T-helper 17 cell (primary cell): Measurements from ENCODE around the gene GCC1. TPM values are rescaled to one million over a fixed set of nuclear protein-coding genes. Genes with fewer than 3 reads are reported as not detected.
A peak's percentile ranks its signal among the peaks of the same experiment; 100 is the strongest.

Experiments
- ATAC-seq: fragments of 150-1000 bp; cut with Tn5 transposase; 2 replicates; pipeline ENCODE4 v1.10.0; 2021; ENCODE audit warnings: mild to moderate bottlenecking, moderate library complexity
- DNase-seq, 3 donors: peaks; one replicate each; pipeline versions ENCODE4 v3.0.0 to v3.0.0-alpha.2; 2020 to 2021
- H3K9me3 ChIP-seq: one replicate; pipeline ENCODE4 v1.7.0; 2013; ENCODE audit warnings: low read length, mild to moderate bottlenecking; ENCODE audit not compliant: control insufficient read depth, poor library complexity, severe bottlenecking
- H3K27ac Mint-ChIP-seq: one replicate; pipeline ENCODE4 v1.8.0; 2022; ENCODE audit warnings: mild to moderate bottlenecking, moderate library complexity, mixed read lengths
- H3K27me3 Mint-ChIP-seq: one replicate; pipeline ENCODE4 v1.8.0; 2022; ENCODE audit warnings: mixed read lengths
- H3K36me3 Mint-ChIP-seq: one replicate; pipeline ENCODE4 v1.8.0; 2022; ENCODE audit warnings: low read depth, mixed read lengths
- H3K4me1 Mint-ChIP-seq: one replicate; pipeline ENCODE4 v1.8.0; 2022; ENCODE audit warnings: mild to moderate bottlenecking, mixed read lengths
- H3K4me3 Mint-ChIP-seq: one replicate; pipeline ENCODE4 v1.8.0; 2022; ENCODE audit warnings: mild to moderate bottlenecking, moderate library complexity, mixed read lengths
- total RNA-seq, 4 donors: library from RNA in 2 of 4; stranded (reverse) in 2 of 4; gene quantifications; one replicate each; pipeline ENCODE4 v1.2.3 and lab custom pipeline; 2022 to 2026

GCC1 gene
- total RNA-seq (10 to 100 TPM; 27.4 to 33.6 TPM), total RNA-seq (lab: John Stamatoyannopoulos, UW) (87.6 to 101 reads per million in 2 donors)

- H3K9me3 ChIP-seq, result no peaks in the 10 kb centered on the region
- Mint-ChIP-seq H3K27me3 (no peaks in the 10 kb centered on the region), H3K4me1 (peaks cover 50% of the 10 kb centered on the region), H3K36me3 (peaks cover 7% of the 10 kb centered on the region), H3K27ac (peak within 1 kb of the TSS; percentile 94), H3K4me3 (peak within 1 kb of the TSS; percentile 91)
- ATAC-seq (peak; percentile 82), DNase-seq (peak; percentile 90 to 96 (median 91))
These were observed at the start of gene GCC1 for GRCh38 chr7:127585044-127585953. Gene GCC1 (minus strand): TSS chr7:127585596. CDS start chr7:127585182, 414 bp downstream.

GRCh38 chr7:127632276-127632910 lies 47.0 kb upstream of the GCC1 start:
- DNase-seq (no peak), ATAC-seq (no peak)
- Mint-ChIP-seq H3K27me3 (peaks cover 57% of the 10 kb centered on the region), H3K4me1 (peaks cover 3% of the 10 kb centered on the region), H3K4me3 (no peak overlapping the region), H3K36me3 (peaks cover 4% of the 10 kb centered on the region), H3K27ac (no peak overlapping the region)
- no peaks in the 10 kb centered on the region for H3K9me3 ChIP-seq

DNA sequence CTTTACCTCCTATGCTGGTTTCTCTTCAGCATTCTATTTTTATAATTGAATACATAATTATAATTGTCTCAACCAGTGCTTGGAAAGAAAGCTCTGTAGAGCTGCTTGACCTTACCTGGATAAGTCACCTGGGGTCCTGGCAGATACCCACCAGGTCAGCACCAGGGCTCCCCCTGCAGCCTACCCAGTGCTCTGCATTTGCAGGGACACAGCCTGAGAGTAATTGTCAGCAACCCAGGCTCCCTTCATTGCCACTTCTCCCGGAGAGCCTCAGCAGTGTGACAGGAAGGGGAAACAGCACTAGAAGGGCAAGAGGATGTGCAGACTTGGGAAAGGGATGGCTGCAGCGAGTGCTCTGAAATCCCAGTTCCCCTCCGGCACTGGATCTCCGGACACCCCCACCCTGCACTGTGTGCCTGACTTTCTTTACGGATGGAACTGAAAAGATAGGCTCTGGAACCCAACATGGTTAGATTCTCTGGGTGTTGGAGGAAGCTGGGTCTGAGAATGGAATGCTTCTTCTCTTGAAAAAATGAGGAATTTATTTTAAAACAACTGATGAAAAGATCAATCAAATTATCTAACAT lies 44.0 kb upstream of the GCC1 start:
- Mint-ChIP-seq H3K27me3 (peaks cover 37% of the 10 kb centered on the region), H3K4me1 (peaks cover 3% of the 10 kb centered on the region), H3K36me3 (no peaks in the 10 kb centered on the region), H3K27ac (peak overlapping the region; percentile 53), H3K4me3 (no peak overlapping the region)
- H3K9me3 ChIP-seq, result no peaks in the 10 kb centered on the region
- no peak for DNase-seq
- peak; percentile 54 for ATAC-seq

- no peak overlapping the region for H3K4me3 Mint-ChIP-seq
- H3K4me1 Mint-ChIP-seq, result peaks cover 3% of the 10 kb centered on the region
- no peak for ATAC-seq
- peaks cover 35% of the 10 kb centered on the region for H3K27me3 Mint-ChIP-seq
- peak overlapping the region; percentile 53 for H3K27ac Mint-ChIP-seq
- no peaks in the 10 kb centered on the region for H3K36me3 Mint-ChIP-seq
- no peaks in the 10 kb centered on the region for H3K9me3 ChIP-seq
- DNase-seq, result no peak
These were observed 43.0 kb upstream of the GCC1 start for GRCh38 chr7:127628445-127628844.

GRCh38 chr7:127625331-127625730 lies 39.9 kb upstream of the GCC1 start:
- Mint-ChIP-seq H3K27me3 (peaks cover 43% of the 10 kb centered on the region), H3K4me3 (no peak overlapping the region)

DNA sequence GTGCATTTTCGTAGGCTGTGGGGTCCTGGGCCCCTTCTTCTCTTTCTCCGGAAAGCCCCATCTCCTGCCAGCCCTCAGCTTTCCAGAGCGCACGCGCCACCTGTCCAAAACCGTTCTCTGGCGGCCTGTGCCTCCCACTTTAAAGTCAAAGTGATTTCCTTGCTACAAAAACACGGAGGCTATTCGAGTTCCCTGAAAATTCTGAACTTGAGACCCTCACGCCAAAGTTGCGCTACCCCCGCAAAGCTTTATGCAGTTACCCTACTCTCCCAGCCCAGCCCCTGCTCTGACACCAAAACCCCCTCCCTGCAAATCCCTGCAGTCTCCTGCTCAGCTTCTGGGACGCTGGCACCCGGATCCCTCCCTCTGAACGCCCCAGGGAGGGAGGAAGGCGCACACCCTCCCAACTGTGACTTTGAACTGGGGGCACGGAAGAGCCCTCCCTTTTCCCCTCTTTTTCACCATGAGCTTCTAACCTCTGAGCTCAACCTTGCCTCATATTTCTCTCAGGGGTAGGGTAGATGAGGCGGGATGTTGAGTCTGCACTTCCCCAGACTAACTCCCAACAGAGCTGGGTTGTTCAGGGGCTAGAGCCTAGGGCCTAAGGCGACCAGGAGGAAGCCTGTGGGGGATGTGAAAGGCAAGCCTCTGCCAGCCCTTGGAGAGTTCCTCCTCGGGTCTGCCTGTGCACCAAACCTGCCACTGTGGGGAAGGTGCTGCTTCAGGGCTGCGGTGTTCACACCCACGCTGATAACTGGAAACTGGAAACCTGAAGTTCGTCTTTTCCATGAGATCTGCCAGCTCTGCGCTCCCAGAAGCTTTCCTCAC lies 35.2 kb upstream of the GCC1 start:
- H3K9me3 ChIP-seq, result no peaks in the 10 kb centered on the region
- Mint-ChIP-seq H3K27ac (no peak overlapping the region), H3K4me3 (no peak overlapping the region), H3K4me1 (peaks cover 9% of the 10 kb centered on the region), H3K36me3 (no peaks in the 10 kb centered on the region), H3K27me3 (peaks cover 89% of the 10 kb centered on the region)
- ATAC-seq (no peak), DNase-seq (no peak)

More at GRCh38 chr7:127625331-127625730, 39.9 kb upstream of the GCC1 start:
- no peak overlapping the region for H3K27ac Mint-ChIP-seq
- DNase-seq, result no peak
- no peaks in the 10 kb centered on the region for H3K36me3 Mint-ChIP-seq
- H3K4me1 Mint-ChIP-seq, result peaks cover 7% of the 10 kb centered on the region
- no peak for ATAC-seq
- no peaks in the 10 kb centered on the region for H3K9me3 ChIP-seq

GRCh38 chr7:127619681-127620405 lies 34.4 kb upstream of the GCC1 start:
- no peak for ATAC-seq
- Mint-ChIP-seq H3K4me3 (no peak overlapping the region), H3K27ac (no peak overlapping the region), H3K4me1 (peaks cover 9% of the 10 kb centered on the region), H3K27me3 (peaks cover 93% of the 10 kb centered on the region), H3K36me3 (no peaks in the 10 kb centered on the region)
- no peak for DNase-seq
- no peaks in the 10 kb centered on the region for H3K9me3 ChIP-seq

DNA sequence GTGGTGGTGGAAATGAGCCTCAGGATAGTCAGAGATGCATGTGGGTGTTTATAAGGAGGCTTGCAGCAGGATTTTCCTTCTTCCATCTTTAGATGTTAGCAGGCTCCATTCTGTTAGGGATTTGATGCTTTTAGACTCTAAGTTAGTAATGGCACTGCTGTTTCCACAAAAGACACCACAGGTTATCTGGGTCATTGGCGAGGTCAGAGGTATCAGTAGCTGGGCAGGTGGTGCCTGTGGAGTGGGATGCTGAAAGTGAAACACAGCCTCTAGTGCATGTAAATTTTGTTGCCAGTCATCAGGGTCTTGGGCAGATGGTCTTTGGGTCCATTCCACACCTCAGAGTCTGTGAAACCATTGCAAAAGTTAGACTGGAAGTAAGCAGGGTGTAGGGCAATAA lies 33.4 kb upstream of the GCC1 start:
- Mint-ChIP-seq H3K4me1 (peaks cover 9% of the 10 kb centered on the region), H3K36me3 (no peaks in the 10 kb centered on the region)
- no peak for ATAC-seq

GRCh38 chr7:127618042-127618441 lies 32.6 kb upstream of the GCC1 start, which contains the start of gene PAX4:
Gene PAX4 (minus strand): TSS chr7:127618142. CDS start chr7:127615928, 2,214 bp downstream.
- Mint-ChIP-seq H3K27ac (no peak within 1 kb of the TSS), H3K4me1 (peaks cover 9% of the 10 kb centered on the region), H3K4me3 (no peak within 1 kb of the TSS), H3K27me3 (peaks cover 94% of the 10 kb centered on the region), H3K36me3 (no peaks in the 10 kb centered on the region)
- ATAC-seq (no peak), DNase-seq (no peak)
- no peaks in the 10 kb centered on the region for H3K9me3 ChIP-seq

More for the DNA sequence above, 33.4 kb upstream of the GCC1 start:
- no peak overlapping the region for H3K4me3 Mint-ChIP-seq
- H3K27ac Mint-ChIP-seq, result no peak overlapping the region
- H3K27me3 Mint-ChIP-seq, result peaks cover 93% of the 10 kb centered on the region
- DNase-seq, result no peak
- no peaks in the 10 kb centered on the region for H3K9me3 ChIP-seq

DNA sequence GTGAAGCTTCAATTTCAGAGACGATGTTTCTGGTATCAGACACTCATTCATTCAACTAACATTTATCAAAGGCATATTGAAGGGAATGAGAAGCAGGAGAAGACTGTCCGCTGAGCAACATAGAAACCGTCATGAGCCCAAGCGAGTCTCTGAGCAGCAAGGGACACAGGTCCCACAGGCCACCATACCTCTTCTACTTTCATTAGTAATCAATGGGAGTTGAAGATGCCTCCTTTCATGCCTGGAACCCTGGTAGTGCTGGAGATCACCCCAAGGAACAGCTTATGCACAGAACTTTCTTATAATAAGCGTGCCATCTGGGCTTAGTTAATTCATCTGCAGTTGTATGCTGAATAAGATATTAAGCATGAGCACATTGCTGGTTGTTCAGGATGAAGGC lies 31.3 kb upstream of the GCC1 start:
- H3K36me3 Mint-ChIP-seq, result peaks cover 4% of the 10 kb centered on the region

DNA sequence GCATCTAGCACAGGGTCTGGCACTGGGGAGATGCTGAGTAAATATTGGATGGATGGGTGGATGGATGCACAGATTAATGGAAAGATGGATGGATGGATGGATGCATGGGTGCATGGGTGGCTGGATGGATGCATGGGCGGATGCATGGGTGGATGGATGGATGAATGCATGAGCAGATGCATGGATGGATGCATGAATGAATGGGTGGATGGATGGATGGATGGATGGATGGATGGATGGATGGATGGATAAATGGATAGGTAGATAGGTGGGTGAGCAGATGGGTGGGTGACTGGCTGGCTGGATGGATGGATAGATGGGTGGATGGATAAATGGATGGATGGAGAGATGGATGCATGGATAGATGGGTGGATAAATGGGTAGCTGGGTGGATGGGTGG lies 26.9 kb upstream of the GCC1 start:
- no peaks in the 10 kb centered on the region for H3K4me1 Mint-ChIP-seq
- H3K27me3 Mint-ChIP-seq, result peaks cover 48% of the 10 kb centered on the region
- H3K27ac Mint-ChIP-seq, result no peak overlapping the region
- no peak overlapping the region for H3K4me3 Mint-ChIP-seq
- no peak for ATAC-seq
- no peaks in the 10 kb centered on the region for H3K9me3 ChIP-seq
- H3K36me3 Mint-ChIP-seq, result peaks cover 4% of the 10 kb centered on the region
- no peak for DNase-seq

More for the DNA sequence above, 31.3 kb upstream of the GCC1 start:
- H3K9me3 ChIP-seq, result no peaks in the 10 kb centered on the region
- no peak overlapping the region for H3K27ac Mint-ChIP-seq
- H3K4me3 Mint-ChIP-seq, result no peak overlapping the region
- H3K27me3 Mint-ChIP-seq, result peaks cover 86% of the 10 kb centered on the region
- no peak for ATAC-seq
- H3K4me1 Mint-ChIP-seq, result peaks cover 9% of the 10 kb centered on the region
- no peak for DNase-seq

- no peaks in the 10 kb centered on the region for H3K9me3 ChIP-seq
- H3K27me3 Mint-ChIP-seq, result peaks cover 21% of the 10 kb centered on the region
- peaks cover 4% of the 10 kb centered on the region for H3K36me3 Mint-ChIP-seq
- H3K4me3 Mint-ChIP-seq, result no peak overlapping the region
- no peak overlapping the region for H3K27ac Mint-ChIP-seq
- no peaks in the 10 kb centered on the region for H3K4me1 Mint-ChIP-seq
- ATAC-seq, result no peak
- DNase-seq, result no peak
These were observed 23.9 kb upstream of the GCC1 start for GRCh38 chr7:127609297-127609696.
